Liver (tissue), 9 donors: Measurements from ENCODE around the gene SDC1. TPM values are rescaled to one million over a fixed set of nuclear protein-coding genes. Genes with fewer than 3 reads are reported as not detected.

Experiments used
- DNase-seq: peaks from one replicate; pipeline ENCODE4 v3.0.0-alpha.2; 2017; ENCODE audit warnings: low spot score
- H3K27ac ChIP-seq, 2 donors: one replicate each; pipeline ENCODE4 v1.7.0; 2013; ENCODE audit warnings: inconsistent platforms in 2 of 2, low read length in 2 of 2, control low read depth in 1 of 2, low read depth in 1 of 2, mild to moderate bottlenecking in 1 of 2
- H3K27me3 ChIP-seq, 4 donors: one replicate each; pipeline versions ENCODE4 v1.6.1 to v1.7.0; 2013; ENCODE audit warnings: low read length in 3 of 4, inconsistent platforms in 1 of 4, mild to moderate bottlenecking in 1 of 4, moderate library complexity in 1 of 4; ENCODE audit not compliant: control insufficient read depth in 4 of 4, insufficient read depth in 4 of 4
- H3K36me3 ChIP-seq, 4 donors: one replicate each; pipeline versions ENCODE4 v1.6.1 to v1.7.0; 2013; ENCODE audit warnings: low read length in 3 of 4, mild to moderate bottlenecking in 3 of 4, low read depth in 1 of 4, moderate library complexity in 1 of 4; ENCODE audit not compliant: control insufficient read depth in 4 of 4, insufficient read depth in 3 of 4
- H3K4me1 ChIP-seq, 4 donors: one replicate each; pipeline versions ENCODE4 v1.6.1 to v1.7.0; 2013; ENCODE audit warnings: low read length in 3 of 4, mild to moderate bottlenecking in 3 of 4, moderate library complexity in 1 of 4; ENCODE audit not compliant: control insufficient read depth in 4 of 4, insufficient read depth in 4 of 4
- H3K4me3 ChIP-seq, 3 donors: one replicate each; pipeline versions ENCODE4 v1.6.1 to v1.7.0; 2013; ENCODE audit warnings: low read length in 3 of 3, control low read depth in 1 of 3, low read depth in 1 of 3, mild to moderate bottlenecking in 1 of 3
- H3K9ac ChIP-seq, 2 donors: one replicate each; pipeline ENCODE4 v1.7.0; 2013; ENCODE audit warnings: low read length in 2 of 2, mild to moderate bottlenecking in 2 of 2, moderate library complexity in 2 of 2, control low read depth in 1 of 2, low read depth in 1 of 2
- H3K9me3 ChIP-seq, 4 donors: one replicate each; pipeline versions ENCODE4 v1.6.1 to v1.7.0; 2013; ENCODE audit warnings: low read length in 3 of 4; ENCODE audit not compliant: control insufficient read depth in 4 of 4
- ATF3 ChIP-seq: IDR thresholded peaks from 2 replicates; pipeline ENCODE4 v1.6.1; 2016; ENCODE audit warnings: antibody characterized with exemption
- CTCF ChIP-seq: fragments of 150-350 bp; IDR thresholded peaks from 2 replicates; pipeline ENCODE4 v1.5.1; 2017; ENCODE audit warnings: improper control_type of control experiment, low read depth, low read length; ENCODE audit not compliant: missing input control
- EGR1 ChIP-seq, 2 donors: IDR thresholded peaks; 2 replicates each; pipeline ENCODE4 v1.6.1; 2016 to 2018; ENCODE audit warnings: antibody characterized with exemption in 2 of 2, low read depth in 2 of 2
- FOXA1 ChIP-seq: IDR thresholded peaks from 2 replicates; pipeline ENCODE4 v1.6.1; 2016; ENCODE audit warnings: antibody characterized with exemption
- FOXA2 ChIP-seq: IDR thresholded peaks from 2 replicates; pipeline ENCODE4 v1.6.1; 2016; ENCODE audit warnings: antibody characterized with exemption
- HNF4A ChIP-seq, 2 donors: conservative IDR thresholded peaks; 2 replicates each; pipeline ENCODE4 v1.6.1; 2016; ENCODE audit warnings: antibody characterized with exemption in 2 of 2, mild to moderate bottlenecking in 2 of 2
- JUND ChIP-seq, 2 donors: IDR thresholded peaks; 2 replicates each; pipeline ENCODE4 v1.6.1; 2016; ENCODE audit warnings: antibody characterized with exemption in 2 of 2
- MAX ChIP-seq: IDR thresholded peaks from 2 replicates; pipeline ENCODE4 v1.6.1; 2016; ENCODE audit warnings: antibody characterized with exemption
- NR2F2 ChIP-seq: IDR thresholded peaks from 2 replicates; pipeline ENCODE4 v1.6.1; 2016; ENCODE audit warnings: antibody characterized with exemption
- RAD21 ChIP-seq, 2 donors: IDR thresholded peaks; 2 replicates each; pipeline ENCODE4 v1.6.1; 2016; ENCODE audit warnings: antibody characterized with exemption in 2 of 2, mild to moderate bottlenecking in 2 of 2
- REST ChIP-seq: IDR thresholded peaks from 2 replicates; pipeline ENCODE4 v1.6.1; 2016; ENCODE audit warnings: antibody characterized with exemption, mild to moderate bottlenecking
- RXRA ChIP-seq, 2 donors: IDR thresholded peaks; 2 replicates each; pipeline ENCODE4 v1.6.1; 2017 to 2018; ENCODE audit warnings: antibody characterized with exemption in 2 of 2, mild to moderate bottlenecking in 1 of 2
- SP1 ChIP-seq: IDR thresholded peaks from 2 replicates; pipeline ENCODE4 v1.6.1; 2018; ENCODE audit warnings: antibody characterized with exemption, mild to moderate bottlenecking
- TAF1 ChIP-seq: conservative IDR thresholded peaks from 2 replicates; pipeline ENCODE4 v1.6.1; 2016; ENCODE audit warnings: antibody characterized with exemption, mild to moderate bottlenecking
- YY1 ChIP-seq: IDR thresholded peaks from 2 replicates; pipeline ENCODE4 v1.6.1; 2016; ENCODE audit warnings: antibody characterized with exemption, mild to moderate bottlenecking
- ZBTB33 ChIP-seq: IDR thresholded peaks from 2 replicates; pipeline ENCODE4 v1.6.1; 2016; ENCODE audit warnings: antibody characterized with exemption
- WGBS: extraction: QIAGEN DNeasy Blood & Tissue Kit; methylation state at CpG from one replicate; pipeline ENCODE4 v1.1.7; 2013; 5-methylcytosine and 5-hydroxymethylcytosine counted together
- polyA plus RNA-seq, 2 donors: library from polyadenylated mRNA; stranded (reverse) in 1 of 2; unstranded in 1 of 2; fragments of 200-250 nt in 1 of 2; fragments of >200 nt in 1 of 2; fragmentation: Nextera tagmentation in 1 of 2; extraction: Ambion mirVana in 1 of 2; gene quantifications; one replicate each; pipeline versions ENCODE4 v1.2.1 to v1.2.3, GENCODE V29; 2013 to 2015
- total RNA-seq, 2 donors: library from RNA; depleted of rRNA; stranded (reverse); fragments of >200 nt; gene quantifications; one replicate each; pipeline ENCODE4 v1.2.3, GENCODE V29; 2014
- donor health status: healthy.
- donor health status: healthy.
- donor health status: healthy.
- donor health status: healthy.
- donor health status: healthy.

SDC1 gene
- total and polyA plus RNA-seq, 4 donors: 99.6 to 363 (median 196) TPM

- no peak overlapping the region for H3K27ac ChIP-seq
- H3K4me1 ChIP-seq: no peaks in the 10 kb centered on the region
- H3K9ac ChIP-seq: no peak overlapping the region
- H3K9me3 ChIP-seq: no peaks in the 10 kb centered on the region
- H3K27me3 ChIP-seq: no peaks in the 10 kb centered on the region
- H3K36me3 ChIP-seq: peaks cover 14 to 71% (median 50%) of the 10 kb centered on the region in 4 donors
- no peak for DNase-seq
- H3K4me3 ChIP-seq: no peak overlapping the region
- TF ChIP-seq FOXA2 (no peak), SP1 (no peak), EGR1 (IDR thresholded peaks at IDR 0.05; ENCODE audit: low read depth in 2 of 2) (no peak), JUND (IDR thresholded peaks at IDR 0.05) (no peak), YY1 (no peak), NR2F2 (no peak), ZBTB33 (no peak), RXRA (IDR thresholded peaks at IDR 0.05) (no peak), FOXA1 (no peak), TAF1 (no peak), MAX (no peak), CTCF (no peak)
Measured at GRCh38 chr2:20250436-20250835, 25.5 kb upstream of the SDC1 start.

- Histone ChIP-seq H3K36me3 (peaks cover 12 to 59% (median 38%) of the 10 kb centered on the region in 4 donors), H3K9me3 (no peaks in the 10 kb centered on the region), H3K4me1 (no peaks in the 10 kb centered on the region), H3K27me3 (no peaks in the 10 kb centered on the region), H3K4me3 (no peak overlapping the region), H3K27ac (no peak overlapping the region), H3K9ac (no peak overlapping the region)
- no peak for TF ChIP-seq NR2F2
- TF ChIP-seq FOXA1: no peak
- no peak for TF ChIP-seq MAX
- TF ChIP-seq CTCF: no peak
- no peak for TF ChIP-seq YY1
- no peak for TF ChIP-seq EGR1 (IDR thresholded peaks at IDR 0.05; ENCODE audit: low read depth in 2 of 2)
- no peak for TF ChIP-seq ATF3
- TF ChIP-seq ZBTB33: no peak
- no peak for TF ChIP-seq REST
- no peak for TF ChIP-seq JUND (IDR thresholded peaks at IDR 0.05)
- no peak for TF ChIP-seq RXRA (IDR thresholded peaks at IDR 0.05)
- no peak for TF ChIP-seq HNF4A (conservative IDR thresholded peaks at IDR 0.05)
- no peak for TF ChIP-seq RAD21 (IDR thresholded peaks at IDR 0.05)
- no peak for TF ChIP-seq FOXA2
- no peak for TF ChIP-seq SP1
- 87% methylated on average over 6 of the region's 6 CpGs for WGBS
- no peak for DNase-seq
Measured at GRCh38 chr2:20249170-20249569, 24.2 kb upstream of the SDC1 start.
